GM19023 (cell line): ENCODE data around the gene PRXL2A.
"Not testable (repeated sequence)": the region's sequence is repeated elsewhere in the genome, so short reads cannot be mapped to it uniquely, and the experiment has no call there.

Experiments
- ATAC-seq: cut with Tn5 transposase; IDR thresholded peaks from one replicate; pipeline ENCODE4 v1.9.1; 2021; ENCODE audit warnings: mild to moderate bottlenecking, moderate library complexity; ENCODE audit not compliant: unreplicated experiment

PRXL2A gene

GRCh38 chr10:80410578-80411145 is 2.3 kb downstream of the PRXL2A start:
- no peak for ATAC-seq

- ATAC-seq, result no peak
These were observed 2.9 kb downstream of the PRXL2A start for GRCh38 chr10:80411267-80411668.

GRCh38 chr10:80411681-80412220 is 3.4 kb downstream of the PRXL2A start:
- ATAC-seq, result no peak

- no peak for ATAC-seq
These were observed 4.1 kb downstream of the PRXL2A start for GRCh38 chr10:80412486-80412885.

GRCh38 chr10:80413271-80413996 is 5.1 kb downstream of the PRXL2A start:
- ATAC-seq, result no peak

- ATAC-seq, result no peak
These were observed 6.0 kb downstream of the PRXL2A start for GRCh38 chr10:80414142-80414895.

GRCh38 chr10:80415734-80416478 is 7.6 kb downstream of the PRXL2A start:
- no peak for ATAC-seq

GRCh38 chr10:80416479-80417098 is 8.2 kb downstream of the PRXL2A start:
- ATAC-seq, result no peak

- not testable (repeated sequence) for ATAC-seq
These were observed 8.9 kb downstream of the PRXL2A start for GRCh38 chr10:80417256-80417655.

GRCh38 chr10:80421050-80421706 is 12.8 kb downstream of the PRXL2A start:
- peak; percentile 36 for ATAC-seq

GRCh38 chr10:80421707-80422536 is 13.6 kb downstream of the PRXL2A start:
- peak; percentile 88 for ATAC-seq

- no peak for ATAC-seq
These were observed 17.6 kb downstream of the PRXL2A start for GRCh38 chr10:80425901-80426300.

GRCh38 chr10:80427541-80427940 is 19.2 kb downstream of the PRXL2A start:
- no peak for ATAC-seq

- no peak for ATAC-seq
These were observed 21.2 kb downstream of the PRXL2A start for GRCh38 chr10:80429521-80429973.

- ATAC-seq, result no peak
These were observed 24.8 kb downstream of the PRXL2A start for GRCh38 chr10:80433134-80433533.

GRCh38 chr10:80436446-80437098 is 28.2 kb downstream of the PRXL2A start:
- ATAC-seq, result no peak

GRCh38 chr10:80437227-80437626 is 28.9 kb downstream of the PRXL2A start:
- ATAC-seq, result no peak

- ATAC-seq, result no peak
These were observed 33.5 kb downstream of the PRXL2A start for GRCh38 chr10:80441831-80442230.

GRCh38 chr10:80442879-80443278 is 34.5 kb downstream of the PRXL2A start:
- no peak for ATAC-seq
